HCT116 (cell line): Measurements from ENCODE around the gene EFCAB12.

ENCODE experiments used
- ATF3 ChIP-seq: IDR thresholded peaks from 2 replicates; pipeline ENCODE4 v1.6.1; 2012
- EZH2 ChIP-seq: fragments of 200-600 bp; sonication (generic); IDR thresholded peaks from 2 replicates; pipeline ENCODE4 v1.6.1; 2017; ENCODE audit warnings: antibody characterized with exemption, mixed run types
- POLR2A ChIP-seq: IDR thresholded peaks from 2 replicates; pipeline ENCODE4 v1.7.0; 2011; ENCODE audit warnings: borderline replicate concordance; ENCODE audit not compliant: insufficient read depth, insufficient read length; ENCODE audit errors: extremely low read depth
- POLR2AphosphoS5 ChIP-seq: IDR thresholded peaks from 2 replicates; pipeline ENCODE4 v1.6.1; 2011; ENCODE audit warnings: mild to moderate bottlenecking, low read depth, low read length, moderate library complexity
- REST ChIP-seq: IDR thresholded peaks from 2 replicates; pipeline ENCODE4 v1.6.1; 2012; ENCODE audit warnings: low read depth
- SIN3A ChIP-seq: IDR thresholded peaks from 2 replicates; pipeline ENCODE4 v1.6.1; 2012; ENCODE audit warnings: low read depth
- TCF7L2 ChIP-seq: IDR thresholded peaks from 2 replicates; pipeline ENCODE4 v1.7.0; 2011; ENCODE audit warnings: borderline replicate concordance, inconsistent platforms; ENCODE audit not compliant: insufficient read depth, insufficient read length; ENCODE audit errors: extremely low read depth
- ZNF274 ChIP-seq: fragments of 200-500 bp; sonication (Bioruptor generic); IDR thresholded peaks from 2 replicates; pipeline ENCODE4 v1.6.1; 2014; ENCODE audit warnings: mild to moderate bottlenecking, low read depth, low read length, inconsistent platforms
- TF ChIP-seq, protein P1 (sequence below), 3 experiments: fragments of 200-600 bp in 1 of 3; sonication (generic) in 1 of 3; IDR thresholded peaks in 2 of 3; conservative IDR thresholded peaks in 1 of 3; 2 replicates each; pipeline ENCODE4 v1.5.1; 2012 to 2017; ENCODE audit warnings: low read depth in 2 of 3, low read length in 2 of 3, antibody characterized with exemption in 1 of 3, borderline replicate concordance in 1 of 3, control low read depth in 1 of 3, mild to moderate bottlenecking in 1 of 3, mixed read lengths in 1 of 3, mixed run types in 1 of 3, moderate library complexity in 1 of 3; ENCODE audit not compliant: insufficient read depth in 1 of 3

DNA sequence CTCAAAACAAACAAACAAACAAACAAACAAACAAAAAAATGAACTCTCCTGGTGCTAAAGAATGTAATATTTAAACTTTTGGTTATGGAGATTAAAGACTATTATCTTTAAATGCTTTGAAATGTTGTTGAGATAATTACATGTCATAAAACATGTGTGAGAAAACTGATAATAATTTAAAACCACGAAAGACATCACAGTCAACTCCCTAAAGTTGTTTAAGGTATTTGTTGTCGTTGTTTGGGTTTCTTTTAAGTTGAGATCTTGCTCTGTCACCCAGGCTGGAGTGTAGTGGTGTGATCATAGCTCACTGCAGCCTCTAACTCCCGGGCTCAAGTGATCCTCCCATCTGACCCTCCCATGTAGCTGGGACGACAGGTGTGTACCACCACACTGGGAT is 12.0 kb downstream of the EFCAB12 start:
- TF ChIP-seq ATF3 (no peak), REST (no peak), ZNF274 (no peak), POLR2AphosphoS5 (no peak), TCF7L2 (no peak), POLR2A (no peak), EZH2 (no peak), SIN3A (no peak)
- TF ChIP-seq, protein P1, sequence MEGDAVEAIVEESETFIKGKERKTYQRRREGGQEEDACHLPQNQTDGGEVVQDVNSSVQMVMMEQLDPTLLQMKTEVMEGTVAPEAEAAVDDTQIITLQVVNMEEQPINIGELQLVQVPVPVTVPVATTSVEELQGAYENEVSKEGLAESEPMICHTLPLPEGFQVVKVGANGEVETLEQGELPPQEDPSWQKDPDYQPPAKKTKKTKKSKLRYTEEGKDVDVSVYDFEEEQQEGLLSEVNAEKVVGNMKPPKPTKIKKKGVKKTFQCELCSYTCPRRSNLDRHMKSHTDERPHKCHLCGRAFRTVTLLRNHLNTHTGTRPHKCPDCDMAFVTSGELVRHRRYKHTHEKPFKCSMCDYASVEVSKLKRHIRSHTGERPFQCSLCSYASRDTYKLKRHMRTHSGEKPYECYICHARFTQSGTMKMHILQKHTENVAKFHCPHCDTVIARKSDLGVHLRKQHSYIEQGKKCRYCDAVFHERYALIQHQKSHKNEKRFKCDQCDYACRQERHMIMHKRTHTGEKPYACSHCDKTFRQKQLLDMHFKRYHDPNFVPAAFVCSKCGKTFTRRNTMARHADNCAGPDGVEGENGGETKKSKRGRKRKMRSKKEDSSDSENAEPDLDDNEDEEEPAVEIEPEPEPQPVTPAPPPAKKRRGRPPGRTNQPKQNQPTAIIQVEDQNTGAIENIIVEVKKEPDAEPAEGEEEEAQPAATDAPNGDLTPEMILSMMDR (IDR thresholded peaks at IDR 0.05 in 2 of 3, conservative IDR thresholded peaks at IDR 0.05 in 1 of 3; ENCODE audit: borderline replicate concordance in 1 of 3, insufficient read depth in 1 of 3, low read depth in 2 of 3, low read length in 2 of 3) = no peak
